ENCODE data around the gene PLCB4.

PLCB4 gene

DNA sequence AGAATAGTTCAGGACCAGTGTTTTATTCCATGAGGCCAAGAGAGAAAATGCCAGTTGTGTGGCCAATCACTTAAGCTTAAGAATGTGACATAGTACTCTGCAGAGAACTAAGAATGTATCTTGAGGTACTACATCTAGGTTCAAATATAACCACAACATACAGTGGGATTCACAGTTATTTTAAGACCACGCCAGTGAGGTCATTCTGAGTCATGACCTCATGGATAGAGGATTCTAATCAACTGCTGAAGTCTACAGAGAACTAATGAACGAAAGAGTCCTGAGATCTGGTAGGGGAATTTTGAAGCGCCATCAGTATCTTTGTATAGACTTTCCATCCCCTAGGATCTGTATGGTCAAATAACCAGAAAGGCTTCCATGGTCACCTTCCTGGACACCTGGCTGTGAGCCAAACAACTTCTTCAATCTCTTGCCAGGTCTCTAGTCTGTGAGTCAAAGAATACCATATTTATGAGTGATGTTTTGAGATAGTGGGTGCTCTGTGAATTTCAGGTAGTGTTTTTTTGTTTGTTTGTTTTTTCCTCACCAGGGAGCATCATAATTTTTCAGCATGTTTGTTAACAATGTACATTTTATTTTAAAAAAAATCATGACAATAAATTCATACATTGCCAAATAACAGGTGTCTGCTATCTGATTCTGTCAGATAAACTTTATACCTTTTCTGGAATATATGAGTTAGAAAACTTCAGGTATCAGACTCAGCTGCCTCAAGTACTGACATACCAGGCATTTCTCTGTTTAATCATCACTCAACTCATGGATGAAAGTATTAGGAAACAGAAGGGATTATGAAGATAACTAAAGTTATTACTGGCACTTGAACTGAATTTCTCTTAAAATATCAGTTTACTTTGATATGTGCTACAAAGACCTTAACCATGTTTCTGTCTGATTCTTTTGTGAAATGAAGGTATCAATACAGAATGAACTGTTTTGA lies 217.9 kb downstream of the PLCB4 start:
- DNase-seq = no peak

- DNase-seq = no peak
Observed at GRCh38 chr20:9287826-9288225, 218.9 kb downstream of the PLCB4 start.

DNA sequence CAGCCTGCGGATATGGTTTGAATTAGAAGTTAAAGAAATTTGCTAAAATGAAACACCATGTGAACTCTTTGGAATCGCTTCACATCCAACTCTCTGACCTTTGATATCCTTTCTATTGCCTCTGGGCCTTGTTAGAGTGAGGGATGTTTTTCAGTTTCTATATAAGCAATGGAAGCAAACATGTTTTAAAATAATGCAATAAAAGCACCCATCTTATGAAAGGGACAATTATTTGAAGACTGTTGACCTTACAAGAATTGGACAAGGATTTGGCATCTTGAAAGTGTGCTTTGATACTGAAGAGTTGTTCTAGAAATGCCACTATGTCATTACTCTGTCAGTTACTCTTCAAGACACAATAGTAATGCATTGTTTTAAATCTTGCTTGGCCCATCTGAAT lies 221.4 kb downstream of the PLCB4 start:
- no peak for DNase-seq

DNA sequence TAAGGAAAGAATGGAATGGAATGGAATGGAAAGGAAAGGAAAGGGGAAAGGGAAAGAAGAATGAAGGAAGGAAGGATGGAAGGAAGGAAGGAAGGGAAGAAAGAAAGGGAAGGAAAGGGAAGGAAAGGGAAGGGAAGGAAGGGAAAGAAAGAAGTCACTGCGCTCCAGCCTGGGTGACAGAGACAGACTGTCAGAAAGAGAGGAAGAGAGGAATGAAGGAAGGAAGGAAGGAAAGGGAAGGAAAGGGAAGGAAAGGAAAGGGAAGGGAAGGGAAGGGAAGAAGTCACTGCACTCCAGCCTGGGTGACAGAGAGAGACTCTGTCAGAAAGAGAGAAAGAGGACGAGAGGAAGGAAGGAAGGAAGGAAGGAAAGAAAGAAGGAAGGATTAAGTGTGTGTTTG lies 224.3 kb downstream of the PLCB4 start:
- no peak for DNase-seq

DNA sequence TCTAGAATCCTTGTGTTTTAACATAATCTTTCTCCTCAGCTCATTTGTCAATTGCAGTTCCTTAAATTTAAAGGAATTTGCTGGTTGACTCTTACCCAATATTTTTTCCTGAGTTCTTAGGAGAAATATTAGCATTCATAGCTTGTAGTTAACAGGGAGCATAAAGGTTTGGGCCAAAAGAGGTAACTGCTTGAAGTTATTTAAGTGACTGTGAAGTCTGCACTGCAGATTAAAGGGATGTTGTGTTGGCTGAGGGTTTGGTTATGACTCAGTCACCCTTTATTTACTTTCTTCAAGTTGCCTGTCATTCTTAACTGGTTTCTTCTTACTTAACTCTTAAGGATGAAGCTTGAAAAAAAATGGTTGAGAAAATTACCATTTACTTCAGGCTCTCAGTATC lies 225.2 kb downstream of the PLCB4 start:
- no peak for DNase-seq

GRCh38 chr20:9298906-9299305 lies 230.0 kb downstream of the PLCB4 start:
- no peak for DNase-seq

DNA sequence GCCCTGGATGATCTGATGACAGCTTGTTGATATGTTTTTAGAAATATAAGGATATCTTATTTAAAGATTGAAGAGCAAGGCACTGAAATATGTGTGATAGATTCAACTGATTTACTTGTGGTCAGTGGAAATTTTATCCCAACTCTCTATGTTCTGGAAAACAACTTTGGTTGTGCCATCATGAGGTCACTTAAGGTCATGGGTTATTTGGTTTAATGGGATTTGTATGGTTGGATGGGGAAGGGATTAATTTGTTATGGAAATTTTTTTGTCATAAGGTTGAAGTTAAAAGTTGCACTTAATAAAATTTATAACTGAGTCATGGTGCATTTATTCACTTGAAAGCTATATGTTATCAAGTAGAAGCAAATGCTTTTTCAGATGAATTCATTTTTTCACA lies 231.2 kb downstream of the PLCB4 start:
- no peak for DNase-seq

DNA sequence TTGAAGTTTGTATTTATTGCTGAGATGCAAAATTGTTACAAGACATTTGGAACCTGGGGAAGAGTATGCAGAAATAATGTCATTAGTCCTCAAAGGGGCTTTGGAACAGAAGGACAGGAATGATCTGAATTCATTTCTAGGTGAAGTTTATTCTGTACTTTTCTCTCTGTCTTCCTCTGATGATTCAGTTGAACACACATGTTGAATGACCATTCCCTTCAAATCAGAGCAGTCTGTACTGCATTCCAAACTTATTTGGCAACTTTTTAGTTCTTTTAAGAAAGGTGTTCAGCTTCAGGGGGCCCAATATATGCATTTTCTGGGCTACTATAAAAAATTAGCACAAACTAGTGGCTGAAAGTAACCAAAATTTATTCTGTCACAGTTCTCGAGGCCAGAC lies 231.6 kb downstream of the PLCB4 start:
- no peak for DNase-seq

- DNase-seq = peak; percentile 71
Observed at GRCh38 chr20:9301129-9302090, 232.5 kb downstream of the PLCB4 start.

GRCh38 chr20:9302091-9302462 lies 233.2 kb downstream of the PLCB4 start:
- no peak for DNase-seq

GRCh38 chr20:9306521-9306920 lies 237.6 kb downstream of the PLCB4 start:
- no peak for DNase-seq

GRCh38 chr20:9308056-9308455 lies 239.2 kb downstream of the PLCB4 start:
- no peak for DNase-seq

GRCh38 chr20:9311132-9311531 lies 242.2 kb downstream of the PLCB4 start:
- DNase-seq = no peak

DNA sequence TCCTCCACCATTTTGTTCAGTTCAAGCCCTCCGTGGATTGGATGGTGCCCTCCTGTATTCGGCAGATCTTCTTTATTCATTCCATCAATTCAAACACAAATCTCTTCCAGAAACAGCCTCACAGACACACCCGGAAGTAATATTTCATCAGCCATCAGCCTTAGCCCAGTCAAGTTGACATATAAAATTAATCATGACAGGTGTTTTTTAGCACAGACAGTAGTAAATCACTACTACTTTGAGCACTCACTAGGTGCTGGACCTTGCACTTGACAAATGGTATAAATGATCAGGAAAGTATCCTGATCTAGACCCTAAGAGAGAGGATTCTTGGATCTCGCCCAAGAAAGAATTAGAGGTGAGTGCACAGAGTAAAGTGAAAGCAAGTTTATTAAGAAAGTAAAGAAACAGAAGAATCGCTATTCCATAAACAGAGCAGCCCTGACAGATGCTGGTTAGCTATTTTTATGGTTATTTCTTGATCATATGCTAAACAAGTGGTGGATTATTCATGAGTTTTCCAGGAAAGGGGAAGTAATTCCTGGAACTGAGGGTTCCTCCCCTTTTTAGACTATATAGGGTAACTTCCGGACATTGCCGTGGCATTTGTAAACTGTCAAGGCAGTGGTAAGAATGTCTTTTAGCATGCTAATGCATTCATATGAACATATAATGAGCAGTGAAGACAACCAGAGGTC lies 250.9 kb downstream of the PLCB4 start:
- DNase-seq = no peak

DNA sequence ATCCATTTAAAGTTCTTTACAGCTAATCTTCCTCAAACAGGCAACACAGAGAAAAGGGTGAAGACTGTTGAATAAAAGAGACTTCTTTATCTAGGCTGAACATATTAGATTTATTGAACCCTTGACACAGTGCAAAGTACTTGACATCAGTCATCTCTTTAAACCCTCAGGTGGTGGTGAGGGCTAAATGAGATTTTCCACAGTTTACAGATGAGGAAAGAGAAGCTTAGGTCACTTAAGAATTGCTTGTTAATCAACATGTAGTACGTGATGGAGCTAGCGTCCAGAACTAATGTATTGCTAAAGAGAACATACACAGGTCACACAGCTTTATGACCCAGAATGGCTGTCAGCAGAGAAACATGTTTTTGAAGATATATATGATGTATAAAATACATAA lies 252.1 kb downstream of the PLCB4 start:
- no peak for DNase-seq

- no peak for DNase-seq
Observed at GRCh38 chr20:9322661-9323060, 253.8 kb downstream of the PLCB4 start.

DNA sequence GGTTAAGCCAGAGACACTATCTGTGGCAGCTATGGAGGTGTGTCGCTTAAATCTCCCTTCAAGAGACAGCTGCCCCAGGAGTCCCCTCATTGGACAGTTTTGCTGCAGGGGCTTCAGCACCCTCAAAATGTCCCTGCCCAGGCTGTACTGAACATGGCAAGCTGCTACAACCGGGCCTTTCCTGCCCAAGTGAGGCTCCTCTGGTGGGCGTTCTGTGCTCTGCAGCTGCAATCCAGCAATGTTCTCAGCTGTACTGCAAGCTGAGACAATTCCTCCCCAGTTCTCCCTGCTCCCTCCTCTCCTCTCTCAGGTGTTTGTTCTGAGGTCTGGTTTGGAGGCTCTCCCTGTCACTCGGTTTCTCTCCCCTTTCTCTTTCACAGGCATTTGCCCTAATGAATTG lies 254.7 kb downstream of the PLCB4 start:
- DNase-seq = no peak

DNA sequence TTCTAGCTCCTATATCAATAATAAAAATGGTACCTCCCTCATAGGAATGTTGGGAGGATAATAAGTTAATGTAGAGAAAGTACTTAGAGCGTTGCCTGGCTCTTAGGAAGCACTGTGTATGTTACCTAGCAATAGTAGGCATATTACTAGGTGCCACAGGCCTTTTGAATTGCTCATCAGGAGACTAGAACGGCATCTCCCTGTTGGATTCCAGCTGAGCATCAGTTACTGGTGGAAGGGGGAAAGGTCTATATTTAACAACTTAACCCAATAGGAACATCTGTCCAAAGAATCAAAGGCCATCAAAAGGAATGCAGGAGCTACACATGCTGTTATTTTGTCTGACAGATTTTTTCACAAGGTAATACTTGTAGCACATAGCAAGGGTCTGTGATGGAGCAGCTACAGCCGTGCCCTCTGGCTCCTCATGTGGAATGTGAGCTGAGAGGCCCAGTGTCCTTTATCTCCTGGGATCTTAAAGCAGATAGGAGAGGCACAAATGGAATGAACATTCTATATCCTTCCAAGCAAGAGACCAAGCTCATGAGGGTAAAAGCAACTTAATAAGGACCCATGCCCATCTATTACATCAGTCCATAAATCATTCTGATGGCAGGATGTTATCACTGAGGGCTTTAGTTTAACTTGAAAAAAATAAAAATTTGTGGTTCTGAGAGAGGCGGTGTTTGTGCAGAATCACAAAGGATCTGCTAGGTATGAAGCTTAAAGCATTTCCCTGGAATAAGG lies 260.6 kb downstream of the PLCB4 start:
- no peak for DNase-seq

DNA sequence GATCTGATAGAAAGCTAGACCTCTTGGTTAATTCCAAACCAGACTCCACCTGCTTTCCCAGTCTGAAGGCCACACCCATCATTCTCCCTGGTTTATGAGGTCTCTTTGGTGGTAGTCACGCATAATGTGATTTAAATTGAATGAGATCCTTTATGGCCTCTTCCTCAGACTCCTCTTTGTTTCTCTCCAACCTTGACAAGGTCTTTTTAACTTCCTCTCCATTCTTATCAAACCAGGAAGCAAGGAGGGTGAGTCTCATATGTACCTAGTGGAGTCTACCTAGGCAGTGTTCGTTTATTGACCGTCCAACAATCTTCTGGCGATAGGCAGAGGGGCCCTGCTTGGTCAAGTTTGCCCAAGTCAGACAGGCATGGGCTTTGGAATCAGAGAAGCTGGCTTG lies 261.3 kb downstream of the PLCB4 start:
- peak; percentile 27 for DNase-seq

GRCh38 chr20:9331707-9332435 lies 263.0 kb downstream of the PLCB4 start:
- DNase-seq = peak; percentile 56

DNA sequence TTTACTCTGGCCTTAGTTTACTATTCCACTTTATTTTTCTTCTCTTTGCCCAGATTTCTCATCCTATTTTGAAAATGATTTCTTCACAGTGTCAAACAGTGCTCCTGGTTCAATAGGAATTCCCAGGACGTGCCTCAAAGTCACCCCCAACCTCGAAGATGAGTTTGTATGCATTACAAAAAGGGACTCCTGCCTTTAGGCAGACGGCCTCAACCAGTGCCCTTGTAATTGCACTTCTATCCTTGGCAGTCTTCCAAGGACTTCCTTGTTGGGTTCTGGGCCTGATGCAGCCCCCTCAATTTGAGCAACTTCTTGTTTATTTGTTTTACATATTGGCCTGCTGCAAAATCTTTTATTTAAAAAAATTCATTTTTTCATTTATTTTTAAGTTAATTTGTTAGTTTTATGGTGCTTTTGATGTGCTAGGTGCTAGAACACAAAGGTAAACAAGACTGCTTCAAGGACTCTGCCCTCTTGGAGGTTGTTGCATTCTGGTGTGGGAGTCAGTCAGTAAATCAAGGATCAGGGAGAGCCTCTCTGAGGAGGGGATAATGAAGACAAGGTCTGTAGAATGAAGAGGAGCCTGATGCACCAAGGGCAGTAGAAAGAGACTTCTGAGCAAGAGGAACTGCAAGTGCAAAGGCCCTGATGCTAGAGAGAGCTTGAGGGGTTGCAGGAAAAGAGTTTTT lies 264.0 kb downstream of the PLCB4 start:
- DNase-seq = peak; percentile 71

Data from NCI-H345 (cell line).